AG10803 (cell line): ENCODE measurements around the gene PRCP.

Experiments used
- DNase-seq: peaks from one replicate; pipeline ENCODE4 v3.0.0; 2010; ENCODE audit warnings: low read depth
- H3K4me3 ChIP-seq: 2 replicates; pipeline ENCODE4 v1.5.1; 2011; ENCODE audit warnings: mild to moderate bottlenecking, low read length, control low read depth
- CTCF ChIP-seq: conservative IDR thresholded peaks from 2 replicates; pipeline ENCODE4 v1.5.1; 2011; ENCODE audit warnings: mild to moderate bottlenecking, low read length, control low read depth, inconsistent platforms

PRCP gene

GRCh38 chr11:82782825-82783374 is 117.3 kb downstream of the PRCP start:
- TF ChIP-seq CTCF, result no peak
- H3K4me3 ChIP-seq, result no peak overlapping the region
- DNase-seq, result no peak

- TF ChIP-seq CTCF, result no peak
Observed at GRCh38 chr11:82778776-82779175, 121.5 kb downstream of the PRCP start.

GRCh38 chr11:82776377-82776776 is 123.9 kb downstream of the PRCP start:
- no peak for DNase-seq
- TF ChIP-seq CTCF, result no peak
- H3K4me3 ChIP-seq, result no peak overlapping the region

More at GRCh38 chr11:82778776-82779175, 121.5 kb downstream of the PRCP start:
- no peak for DNase-seq
- H3K4me3 ChIP-seq, result no peak overlapping the region

GRCh38 chr11:82775736-82776346 is 124.4 kb downstream of the PRCP start:
- DNase-seq, result peak; percentile 42
- no peak overlapping the region; the same call in 1 of the 2 replicates for H3K4me3 ChIP-seq
- peak; percentile 94 for TF ChIP-seq CTCF

- no peak overlapping the region for H3K4me3 ChIP-seq
- no peak for TF ChIP-seq CTCF
- DNase-seq, result no peak
Observed at GRCh38 chr11:82775218-82775617, 125.0 kb downstream of the PRCP start.
